Thoracic aorta (tissue), 2 donors: ENCODE results near the gene PAPLN. TPM values are rescaled to one million over a fixed set of nuclear protein-coding genes. Genes with fewer than 3 reads are reported as not detected.

Source experiments
- ATAC-seq: fragments of 150-250 bp; one replicate; pipeline ENCODE4 v1.8.0; 2017; ENCODE audit warnings: low read depth; ENCODE audit not compliant: insufficient number of reproducible peaks, low FRiP score
- DNase-seq: peaks from one replicate; pipeline ENCODE4 v3.0.0-alpha.2; 2020; ENCODE audit warnings: low spot score
- H3K27ac ChIP-seq, 2 donors: fragments of 200-600 bp; sonication (generic); 1 replicate in 1 of 2; 2 replicates in 1 of 2; pipeline ENCODE4 v1.5.1; 2016; ENCODE audit warnings: mild to moderate bottlenecking in 2 of 2, moderate library complexity in 2 of 2
- H3K27me3 ChIP-seq: fragments of 200-600 bp; sonication (generic); replicated peaks from 2 replicates; pipeline ENCODE4 v1.6.0; 2016; ENCODE audit warnings: mild to moderate bottlenecking; ENCODE audit not compliant: insufficient read depth
- H3K36me3 ChIP-seq: fragments of 200-600 bp; sonication (generic); one replicate; pipeline ENCODE4 v1.5.1; 2016
- H3K4me1 ChIP-seq, 2 donors: fragments of 200-600 bp; sonication (generic); 1 replicate in 1 of 2; 2 replicates in 1 of 2; pipeline versions ENCODE4 v1.5.1 to v1.6.0; 2016; ENCODE audit warnings: low read depth in 2 of 2, mild to moderate bottlenecking in 1 of 2; ENCODE audit not compliant: control insufficient read depth in 1 of 2
- H3K4me3 ChIP-seq: fragments of 200-600 bp; sonication (generic); 2 replicates; pipeline ENCODE4 v1.5.1; 2016; ENCODE audit warnings: mild to moderate bottlenecking
- H3K9me3 ChIP-seq: fragments of 200-600 bp; sonication (generic); 2 replicates; pipeline ENCODE4 v1.5.1; 2016
- CTCF ChIP-seq: fragments of 200-600 bp; sonication (generic); IDR thresholded peaks from one replicate; pipeline ENCODE4 v1.5.1; 2019; ENCODE audit warnings: antibody characterized with exemption
- total RNA-seq, 2 donors: library from RNA; depleted of rRNA; stranded (reverse); fragments of >200 nt; gene quantifications; one replicate each; pipeline versions ENCODE4 v1.1.0 to v1.2.3, GENCODE V29; 2016

Gene PAPLN
- total RNA-seq, 2 donors from 2014 or later, result 10.0 to 10.2 TPM

GRCh38 chr14:73313151-73313550 lies 75.8 kb downstream of the PAPLN start:
- no peaks in the 10 kb centered on the region for H3K9me3 ChIP-seq
- no peak for TF ChIP-seq CTCF

GRCh38 chr14:73323896-73324399 lies 86.6 kb downstream of the PAPLN start:
- Histone ChIP-seq H3K4me1 (peaks cover 0 to 5% of the 10 kb centered on the region in 2 donors), H3K27ac (no peak overlapping the region), H3K9me3 (no peaks in the 10 kb centered on the region), H3K36me3 (peaks cover 2% of the 10 kb centered on the region), H3K27me3 (no peaks in the 10 kb centered on the region), H3K4me3 (no peak overlapping the region)
- ATAC-seq, result no peak
- TF ChIP-seq CTCF, result no peak
- DNase-seq, result no peak

More at GRCh38 chr14:73313151-73313550, 75.8 kb downstream of the PAPLN start:
- DNase-seq (no peak), ATAC-seq (no peak)
- no peak overlapping the region for H3K4me3 ChIP-seq
- peaks cover 0 to 3% of the 10 kb centered on the region in 2 donors for H3K4me1 ChIP-seq
- no peaks in the 10 kb centered on the region for H3K27me3 ChIP-seq
- no peak overlapping the region for H3K27ac ChIP-seq
- H3K36me3 ChIP-seq, result no peaks in the 10 kb centered on the region

Other genes with a start within 250 kb of the PAPLN start
- gene ZFYVE1, start 210.4 kb upstream of the PAPLN start, total RNA-seq, result 10 to 100 TPM; 21.5 to 31.6 TPM
- 100 to 1,000 TPM in 1 of 2 donors, 10 to 100 TPM in 1; 49.3 to 126 TPM for gene RBM25, start 179.0 kb upstream of the PAPLN start, total RNA-seq
- gene PSEN1, start 101.0 kb upstream of the PAPLN start, total RNA-seq, result 10 to 100 TPM; 35.3 to 47.5 TPM
- 10 to 100 TPM; 37.0 to 65.7 TPM for gene NUMB, start 221.0 kb downstream of the PAPLN start, total RNA-seq